Bone marrow (tissue), 2 donors: ENCODE measurements around the gene PEDS1.
"Not testable (repeated sequence)": the region's sequence is repeated elsewhere in the genome, so short reads cannot be mapped to it uniquely, and the experiment has no call there.

Experiments used
- DNase-seq, 2 donors: peaks; one replicate each; lab custom pipeline; 2025; lab: John Stamatoyannopoulos, UW

Gene PEDS1

DNA sequence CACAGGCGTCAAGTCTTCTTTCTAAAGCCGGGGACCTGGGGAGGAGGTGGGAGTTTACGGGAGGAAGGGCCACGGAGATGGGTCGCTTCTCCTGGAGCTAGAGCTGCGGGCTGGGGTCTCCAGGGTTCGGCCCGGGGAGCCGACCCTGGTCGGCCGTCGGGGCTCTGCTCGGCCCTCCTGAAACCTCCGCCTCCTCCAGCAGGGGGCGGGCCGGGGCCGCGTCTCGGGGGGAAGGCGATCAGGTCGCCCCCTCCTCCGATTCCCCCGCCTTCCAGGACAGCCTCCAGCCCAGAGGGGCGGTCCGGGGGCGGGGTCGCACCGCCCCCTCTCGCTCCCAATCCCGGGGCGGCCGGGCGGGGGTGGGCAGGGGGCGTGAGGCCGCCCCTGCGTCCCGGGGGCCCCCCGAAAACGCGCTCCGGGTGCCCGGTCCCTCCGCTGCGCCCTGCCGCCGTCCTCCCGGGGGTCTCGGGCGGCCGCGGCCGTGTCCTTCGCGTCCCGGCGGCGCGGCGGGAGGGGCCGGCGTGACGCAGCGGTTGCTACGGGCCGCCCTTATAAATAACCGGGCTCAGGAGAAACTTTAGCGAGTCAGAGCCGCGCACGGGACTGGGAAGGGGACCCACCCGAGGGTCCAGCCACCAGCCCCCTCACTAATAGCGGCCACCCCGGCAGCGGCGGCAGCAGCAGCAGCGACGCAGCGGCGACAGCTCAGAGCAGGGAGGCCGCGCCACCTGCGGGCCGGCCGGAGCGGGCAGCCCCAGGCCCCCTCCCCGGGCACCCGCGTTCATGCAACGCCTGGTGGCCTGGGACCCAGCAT is 36.9 kb upstream of the PEDS1 start, which contains the start of gene CEBPB:
Gene CEBPB (plus strand): TSS at position 580 of the 814 bp plus-strand sequence. CDS start 204 bp downstream, at position 784.
- DNase-seq: peak; percentile 69 to 93

DNA sequence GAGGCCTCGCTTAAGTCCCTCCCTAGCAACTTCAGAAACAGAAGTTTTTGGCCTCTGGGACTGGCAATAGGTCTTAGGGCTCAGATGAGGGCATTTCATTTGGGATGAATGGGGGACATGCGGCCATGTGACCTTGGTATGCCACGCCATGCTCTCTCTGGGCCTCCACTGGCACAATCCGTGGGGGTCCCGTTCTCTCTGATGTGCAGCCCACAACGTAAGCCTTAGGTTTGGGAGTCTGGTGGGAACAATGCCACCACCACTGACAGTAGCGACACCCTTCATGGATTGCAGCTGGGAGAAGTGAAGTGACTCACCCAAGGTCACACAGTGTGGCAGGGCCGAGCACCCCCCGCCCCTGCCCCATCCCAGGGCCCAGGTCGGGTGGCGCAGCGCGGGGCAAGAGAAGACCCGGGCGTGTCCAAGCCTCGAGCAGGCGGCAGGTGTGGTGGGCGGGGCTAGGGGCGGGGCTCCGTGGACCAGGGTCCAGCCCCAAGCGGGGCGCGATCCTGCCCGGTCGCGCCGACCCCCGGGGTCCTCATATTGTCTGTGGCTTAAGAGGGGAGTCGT is 36.2 kb upstream of the PEDS1 start:
- DNase-seq: no peak

DNA sequence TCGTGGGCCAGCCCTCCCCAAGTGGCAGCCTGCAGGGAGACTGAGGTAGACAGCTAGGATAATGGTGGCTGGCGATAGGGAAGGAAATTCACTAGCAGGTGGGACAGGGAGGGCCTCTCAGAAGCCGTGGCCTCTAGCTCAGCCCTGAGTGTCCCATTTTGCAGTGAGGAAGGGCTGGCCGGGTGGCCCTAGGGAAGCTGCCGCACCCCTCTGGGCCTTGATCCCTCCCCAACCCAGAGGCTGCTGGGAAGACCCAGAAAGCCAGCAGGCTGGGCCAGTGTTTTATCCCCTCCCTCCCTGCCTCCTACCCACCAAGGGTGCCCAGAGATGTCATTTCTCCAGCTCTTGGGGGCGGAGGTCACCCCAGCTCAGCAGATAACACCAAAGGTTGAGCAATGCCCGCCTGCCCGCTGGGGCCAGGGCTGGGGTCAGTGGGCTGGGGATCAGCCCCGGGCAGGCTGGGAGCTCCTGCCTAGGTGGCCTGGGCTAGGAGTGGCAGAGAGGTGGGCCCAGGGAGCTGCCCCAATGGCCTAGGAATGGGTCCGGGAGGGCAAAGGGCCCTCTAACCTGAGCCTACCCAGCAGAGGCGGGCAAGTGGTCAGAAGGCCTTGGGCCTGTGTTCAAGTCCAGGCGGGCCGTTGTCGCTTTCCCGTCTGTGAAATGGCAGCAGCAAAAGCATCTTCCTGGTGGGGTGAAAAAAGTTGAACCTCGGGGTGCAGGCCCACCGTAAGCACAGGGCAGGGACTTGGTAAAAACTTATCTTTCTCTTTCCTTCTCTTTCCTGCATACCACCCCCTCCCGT is 35.6 kb upstream of the PEDS1 start:
- no peak for DNase-seq

DNA sequence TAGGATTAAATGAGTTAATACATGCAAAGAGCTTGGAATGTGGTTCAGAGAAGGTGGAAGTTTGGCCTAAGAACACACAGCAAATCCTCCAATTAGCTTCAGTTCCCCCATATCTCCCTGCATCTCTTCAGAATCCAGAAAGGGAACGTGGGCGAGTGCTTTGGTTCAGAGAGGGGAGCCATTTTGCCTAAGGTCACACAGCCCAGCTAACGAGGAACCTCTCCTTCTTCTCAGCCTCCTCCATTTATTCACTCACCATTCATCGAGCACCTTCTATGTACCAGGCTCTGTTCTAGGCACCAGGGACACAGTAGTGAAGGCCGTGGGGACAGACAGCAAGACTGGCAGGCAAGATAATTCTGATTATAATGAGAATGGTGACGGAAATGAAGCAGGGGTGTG is 34.8 kb upstream of the PEDS1 start:
- no peak for DNase-seq

DNA sequence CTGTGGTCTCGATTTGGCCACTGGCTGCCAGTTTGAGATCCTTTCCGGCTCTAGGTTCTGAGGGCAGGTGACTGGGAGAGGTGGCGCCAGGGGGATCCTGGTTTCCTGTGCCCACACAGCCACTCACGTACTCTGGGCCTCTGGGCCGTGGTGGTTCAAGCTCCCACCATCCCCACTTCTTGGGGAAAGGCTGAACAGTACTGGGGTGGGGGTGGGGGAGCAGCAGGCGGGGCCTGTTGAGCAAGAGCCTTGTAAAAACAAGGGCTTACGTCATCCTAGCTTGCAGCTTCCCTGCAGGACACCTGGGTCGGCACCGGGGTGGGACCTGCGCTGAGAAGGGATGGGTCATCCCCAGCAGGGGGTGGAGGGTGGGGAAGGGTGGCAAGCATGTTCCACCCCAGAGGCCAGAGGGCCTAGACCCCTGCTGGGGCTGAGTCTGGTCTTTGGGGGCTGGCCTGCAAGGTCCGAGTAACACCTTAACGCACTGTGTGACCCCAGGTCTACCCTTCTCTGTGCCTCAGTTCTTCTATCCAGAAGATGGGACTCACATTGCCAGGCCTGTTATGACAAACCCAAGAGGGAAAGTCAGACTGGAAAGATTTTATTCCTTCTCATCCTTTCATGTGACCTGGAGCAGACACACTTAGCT is 34.0 kb upstream of the PEDS1 start:
- DNase-seq: no peak

DNA sequence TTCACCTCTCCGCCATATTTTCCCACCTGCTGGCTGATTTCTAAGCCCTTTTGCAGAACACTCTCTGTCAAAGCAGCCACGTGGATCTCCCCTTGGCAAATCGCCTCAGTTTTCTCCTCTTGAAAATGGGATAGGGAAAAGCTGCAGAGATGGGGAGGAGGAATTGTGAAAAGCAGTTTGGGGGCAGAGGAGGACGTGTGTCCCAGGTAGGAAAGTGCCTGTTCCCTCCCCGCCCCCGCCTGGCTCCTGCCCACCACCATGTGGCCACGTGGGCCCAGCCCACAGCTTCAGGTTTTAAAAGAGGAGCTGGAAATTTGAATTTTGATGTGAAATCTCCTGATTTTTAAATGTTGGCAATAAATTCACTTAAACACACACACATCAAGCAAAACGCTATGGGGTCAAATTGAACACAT is 33.5 kb upstream of the PEDS1 start:
- DNase-seq: no peak

DNA sequence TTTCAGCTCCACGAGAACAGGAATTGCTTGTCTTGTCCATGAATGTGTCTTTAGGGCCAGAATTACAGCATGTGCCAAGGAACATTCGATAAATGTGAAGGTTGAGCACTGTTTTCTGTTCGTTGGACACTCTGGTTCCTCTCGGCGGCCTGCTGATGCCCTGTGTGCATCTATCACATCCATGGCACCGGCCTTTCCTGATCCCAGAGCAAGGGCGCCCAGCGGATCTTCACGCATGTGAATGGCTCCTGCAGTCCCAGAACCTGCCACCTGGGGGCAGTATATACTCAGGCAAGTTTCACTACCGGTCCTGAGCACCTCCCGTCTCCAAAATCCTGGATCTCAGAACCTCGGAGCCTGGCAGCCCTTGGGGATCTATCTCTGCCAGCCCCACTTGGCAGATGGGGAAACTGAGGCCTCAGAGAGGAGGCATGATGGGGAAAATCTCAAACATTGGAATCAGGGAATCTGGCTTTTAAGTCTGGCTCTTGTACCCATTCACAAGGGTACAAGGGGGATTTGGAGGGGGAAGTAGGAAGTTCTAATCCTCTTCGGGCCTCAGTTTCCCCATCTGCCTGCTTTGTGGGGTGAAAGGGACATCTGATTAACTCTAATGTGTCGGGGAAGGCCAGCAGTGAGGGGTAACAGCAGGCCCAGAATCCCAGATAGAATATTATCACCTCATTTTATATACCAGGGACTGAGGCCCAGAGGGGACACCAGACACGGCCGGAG is 32.8 kb upstream of the PEDS1 start:
- peak; percentile 42 to 71 for DNase-seq

DNA sequence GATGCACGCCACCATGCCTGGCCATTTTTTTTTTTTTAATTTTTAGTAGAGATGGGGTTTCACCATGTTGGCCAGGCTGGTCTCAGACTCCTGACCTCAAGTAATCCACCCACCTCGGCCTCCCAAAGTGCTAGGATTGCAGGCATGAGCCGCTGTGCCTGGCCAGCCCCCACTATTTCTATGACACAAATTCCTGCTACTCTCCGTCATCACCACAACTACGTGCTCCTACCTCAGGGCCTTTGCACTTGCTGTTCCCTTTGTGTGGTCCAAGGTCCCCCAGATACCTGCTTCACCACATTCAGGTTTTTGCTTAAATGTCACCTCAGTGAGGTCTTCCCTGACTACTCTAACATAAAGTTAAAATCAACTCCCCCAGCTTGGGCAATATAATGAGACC is 31.9 kb upstream of the PEDS1 start:
- no peak for DNase-seq

DNA sequence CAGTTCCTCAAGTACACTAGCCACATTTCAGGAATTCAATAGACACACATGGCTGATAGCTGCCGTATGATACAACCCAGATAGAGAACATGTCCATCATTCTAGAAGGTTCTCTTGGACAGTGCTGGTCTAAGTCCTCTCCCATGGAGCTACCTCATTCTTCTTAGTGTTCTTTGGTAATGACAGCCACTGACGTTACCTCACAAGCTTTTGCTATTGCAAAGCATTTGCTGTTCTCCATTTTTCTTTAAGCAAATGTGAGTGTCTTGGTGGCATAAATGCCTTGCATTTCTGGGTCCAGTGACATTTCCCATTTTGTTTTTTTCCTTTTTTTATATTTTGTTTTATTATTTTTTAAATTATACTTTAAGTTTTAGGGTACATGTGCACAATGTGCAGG is 28.8 kb upstream of the PEDS1 start:
- DNase-seq: no peak

DNA sequence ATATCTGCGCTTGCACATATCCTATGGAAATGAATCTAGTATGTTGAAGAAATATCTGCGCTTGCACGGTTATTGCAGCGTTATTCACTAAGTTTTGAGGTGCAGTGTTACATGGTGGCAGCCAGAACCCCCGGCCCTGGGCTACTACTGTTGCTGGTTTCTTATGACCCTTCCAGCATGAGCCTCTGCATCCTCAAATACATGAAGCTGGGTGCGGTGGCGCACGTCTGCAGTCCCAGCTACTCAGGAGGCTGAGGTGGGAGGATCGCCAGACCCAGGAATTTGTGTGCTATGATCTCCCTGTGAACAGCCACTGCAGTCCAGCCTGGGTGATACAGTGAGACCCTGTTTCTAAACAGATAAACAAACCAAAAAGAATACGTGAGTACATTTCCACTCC is 27.8 kb upstream of the PEDS1 start:
- DNase-seq: no peak

DNA sequence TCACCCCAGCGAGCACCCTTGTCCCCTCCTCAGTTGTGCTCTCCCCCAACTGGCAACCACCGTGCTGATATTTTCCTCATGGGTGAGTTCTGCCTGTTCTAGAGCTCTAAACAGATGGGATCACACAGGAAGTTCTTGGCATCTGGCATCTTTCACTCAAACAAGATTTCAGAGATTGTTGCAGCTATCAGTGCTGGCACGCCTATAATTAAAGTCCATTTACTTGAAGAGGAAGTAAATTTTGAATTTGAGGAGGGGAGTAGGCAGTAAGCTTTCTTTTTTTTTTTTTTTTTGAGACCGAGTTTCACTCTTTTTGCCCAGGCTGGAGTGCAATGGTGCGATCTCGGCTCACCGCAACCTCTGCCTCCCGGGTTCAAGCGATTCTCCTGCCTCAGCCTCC is 25.1 kb upstream of the PEDS1 start:
- not testable (repeated sequence) for DNase-seq

DNA sequence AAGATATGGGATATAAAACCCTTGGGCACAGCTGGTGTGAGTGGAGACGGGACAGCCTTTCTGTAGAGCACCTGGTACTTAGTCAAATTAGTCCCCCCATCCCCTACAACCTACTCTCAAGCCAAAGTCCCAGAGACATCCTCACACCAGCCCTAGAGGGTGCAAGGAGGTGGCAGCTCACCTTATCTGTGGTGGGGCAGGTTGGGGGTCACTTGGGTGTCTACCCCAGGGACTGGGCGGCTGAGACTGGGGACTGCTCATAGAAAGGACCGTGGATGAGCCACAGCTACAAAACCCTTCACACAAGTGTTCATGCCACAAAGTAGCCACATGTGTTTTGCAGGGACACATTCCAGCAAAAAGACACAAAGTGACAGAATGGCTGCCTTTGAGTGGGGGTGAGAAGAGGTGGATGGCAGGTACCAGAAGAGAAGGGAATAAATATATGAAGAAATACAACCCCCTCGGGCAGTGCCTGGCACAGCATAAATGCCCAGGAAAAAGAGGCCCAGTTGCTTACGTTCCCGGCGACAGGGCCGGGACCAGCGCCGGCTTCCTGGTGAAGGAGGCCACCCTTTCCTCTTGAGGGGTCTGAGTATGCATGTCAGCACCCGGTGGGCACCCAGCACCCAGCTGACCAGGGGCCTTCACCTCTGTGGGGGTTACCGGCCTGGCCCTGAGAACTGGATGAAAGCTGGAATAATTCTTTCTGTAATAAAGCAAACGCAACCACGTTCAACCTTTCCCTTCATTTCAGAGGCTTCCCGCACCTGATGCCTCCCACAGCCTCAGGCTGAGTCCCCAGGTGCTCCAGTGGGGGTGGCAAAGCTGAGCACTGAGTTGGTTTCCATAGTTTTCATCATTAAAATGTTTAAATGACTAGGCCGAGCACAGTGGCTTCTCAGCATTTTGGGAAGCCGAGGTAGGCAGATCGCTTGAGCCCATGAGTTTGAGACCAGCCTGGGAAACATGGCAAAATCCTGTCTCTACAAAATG is 22.7 kb upstream of the PEDS1 start:
- no peak for DNase-seq

DNA sequence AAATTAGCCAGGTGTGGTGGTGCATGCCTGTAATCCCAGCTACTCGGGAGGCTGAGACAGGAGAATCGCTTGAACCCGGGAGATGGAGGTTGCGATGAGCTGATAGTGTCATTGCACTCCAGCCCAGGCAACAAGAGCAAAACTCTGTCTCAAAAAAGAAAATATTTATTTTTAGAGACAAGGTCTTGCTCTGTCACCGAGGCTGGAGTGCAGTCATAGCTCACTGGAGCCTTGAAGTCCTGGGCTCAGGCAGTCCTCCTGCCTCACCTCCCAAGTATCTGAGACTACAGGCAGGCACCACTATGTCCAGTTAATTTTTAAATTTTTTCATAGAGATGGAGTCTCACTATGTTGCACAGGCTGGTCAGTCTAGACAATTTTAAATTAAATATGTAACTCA is 20.9 kb upstream of the PEDS1 start:
- no peak for DNase-seq

DNA sequence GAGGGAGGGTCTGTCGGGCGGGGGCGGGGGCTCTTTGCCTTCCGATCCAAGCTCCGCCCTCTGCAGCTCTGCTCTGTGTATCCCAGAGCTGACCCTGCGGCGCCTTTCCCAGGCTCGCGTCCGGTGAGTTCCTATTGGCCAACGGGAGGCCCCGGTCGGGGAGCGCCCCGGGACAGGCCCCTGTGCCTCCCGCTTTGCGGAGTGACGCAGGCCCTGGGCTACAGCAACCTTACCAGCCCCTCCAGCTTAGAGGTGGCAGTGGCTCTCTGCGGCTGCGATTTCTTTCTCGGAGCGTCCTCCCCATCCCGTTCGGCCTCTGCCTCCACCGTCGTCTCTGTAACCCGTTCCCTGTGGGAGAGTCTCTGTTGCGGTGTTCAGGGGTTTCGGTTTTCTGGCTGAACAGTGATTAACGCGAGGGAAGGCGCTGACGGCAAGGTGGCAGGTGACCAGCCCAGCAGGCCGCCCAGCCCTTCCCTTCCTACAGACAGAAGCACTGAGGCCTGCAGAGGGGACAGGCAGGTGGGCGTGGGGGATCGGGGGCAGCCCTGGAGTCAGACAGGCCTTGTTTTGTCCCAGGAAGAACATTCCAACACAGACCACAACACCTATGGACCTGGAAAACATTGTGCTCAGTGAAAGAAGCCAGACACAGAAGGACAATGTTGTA is 19.0 kb upstream of the PEDS1 start:
- no peak for DNase-seq

DNA sequence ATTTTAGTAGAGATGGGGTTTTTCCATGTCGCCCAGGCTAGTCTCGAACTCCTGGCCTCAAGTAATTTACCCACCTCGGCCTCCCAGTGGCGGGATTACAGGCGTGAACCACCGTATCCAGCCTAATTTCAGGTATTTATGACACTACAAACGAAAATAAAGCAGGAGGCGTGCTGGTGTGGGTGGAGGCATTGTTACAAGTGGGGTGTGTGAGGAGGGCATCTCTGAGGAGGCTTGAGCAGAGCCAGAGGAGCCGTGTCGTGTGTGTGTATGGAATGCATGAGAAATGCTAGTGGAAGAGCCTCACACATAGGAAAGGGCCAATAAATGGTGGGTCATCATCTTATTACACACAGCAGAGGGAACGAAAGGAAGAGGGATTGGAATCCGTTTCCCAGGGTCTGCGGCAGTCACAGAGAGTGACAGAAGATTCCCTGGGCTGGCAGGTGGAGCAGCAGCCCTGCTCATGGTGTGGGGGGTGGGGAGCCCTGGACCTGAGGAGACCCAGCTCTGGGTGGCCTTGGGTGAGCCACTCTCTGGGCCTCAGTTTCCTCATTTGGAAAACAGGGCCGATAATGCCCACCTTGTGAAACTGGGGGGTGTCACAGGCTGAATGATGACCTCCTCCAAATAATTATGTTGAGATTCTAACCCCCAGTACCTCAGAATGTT is 17.2 kb upstream of the PEDS1 start:
- no peak for DNase-seq

DNA sequence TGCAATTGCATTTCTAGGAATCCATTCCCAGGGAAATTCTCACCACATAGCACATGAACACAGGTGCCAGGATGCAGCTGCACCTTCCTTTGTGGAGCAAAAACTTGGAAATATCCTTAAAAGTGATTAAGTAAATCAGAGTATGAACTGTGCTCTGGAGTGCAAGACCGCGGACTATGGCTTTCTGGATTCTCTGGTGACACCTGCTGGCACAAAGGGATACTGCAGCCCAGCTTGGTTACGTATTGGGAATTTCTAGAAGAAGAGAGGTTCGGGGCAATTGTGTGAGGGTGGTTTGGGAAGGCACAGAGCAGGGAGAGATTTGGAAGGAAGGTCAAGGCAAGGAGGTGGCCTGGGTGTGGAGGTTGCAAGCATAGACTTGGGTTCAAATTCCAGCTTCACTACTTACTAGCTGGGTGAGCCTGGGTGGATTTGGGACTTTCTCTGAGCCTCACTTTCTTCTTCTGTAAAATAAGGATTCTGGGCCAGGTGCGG is 15.9 kb upstream of the PEDS1 start:
- peak; percentile 57 to 75 for DNase-seq

DNA sequence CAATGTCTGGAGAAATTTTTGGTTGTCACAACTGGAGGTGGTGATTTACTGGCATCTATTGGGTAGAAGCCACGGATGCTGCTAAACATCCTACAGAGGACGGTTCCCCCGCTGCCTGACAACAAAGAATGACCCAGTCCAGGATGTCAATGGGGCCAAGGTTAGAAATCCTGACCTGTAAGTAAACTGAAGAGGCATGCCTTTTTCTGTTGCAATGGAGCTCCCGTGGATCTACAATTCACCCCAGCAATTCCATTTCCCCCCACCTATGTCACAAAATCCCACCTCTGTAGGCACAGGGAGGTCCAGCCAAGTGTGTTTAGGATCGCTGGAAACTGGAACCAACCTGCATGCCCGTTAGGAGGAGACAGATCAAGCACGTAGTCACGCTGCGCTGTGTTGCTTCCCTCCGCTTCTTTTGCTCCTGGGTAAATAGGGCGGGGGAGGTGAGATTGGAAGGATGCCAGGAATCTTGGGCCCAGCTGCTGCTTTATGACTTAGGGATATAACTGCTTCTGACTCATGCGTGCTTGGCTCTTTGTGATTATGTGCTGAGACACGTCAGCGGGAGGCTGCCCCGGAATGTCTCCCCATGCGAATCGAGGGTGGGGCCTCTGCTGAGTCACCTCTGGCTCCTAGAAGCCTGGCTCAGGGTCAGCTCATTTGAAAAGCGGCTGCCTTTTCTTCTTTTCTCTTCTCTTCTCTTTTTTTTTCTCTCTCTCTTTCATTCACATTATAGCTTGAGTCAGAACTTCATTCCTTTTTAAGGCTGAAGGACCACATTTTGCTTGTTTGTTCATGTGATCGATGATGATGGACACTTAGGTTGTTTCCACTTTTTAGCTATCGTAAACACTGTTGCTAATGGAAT is 12.4 kb upstream of the PEDS1 start:
- peak; percentile 69 to 99 for DNase-seq
